ENCODE data around the gene AIRE. TPM values are rescaled to one million over a fixed set of nuclear protein-coding genes. Genes with fewer than 3 reads are reported as not detected.
"Not testable (repeated sequence)": the region's sequence is repeated elsewhere in the genome, so short reads cannot be mapped to it uniquely, and the experiment has no call there.

Gene AIRE
- total and polyA plus RNA-seq, 9 donors, result 0.04 to 0.72 (median 0.11) TPM; not detected in 1

DNA sequence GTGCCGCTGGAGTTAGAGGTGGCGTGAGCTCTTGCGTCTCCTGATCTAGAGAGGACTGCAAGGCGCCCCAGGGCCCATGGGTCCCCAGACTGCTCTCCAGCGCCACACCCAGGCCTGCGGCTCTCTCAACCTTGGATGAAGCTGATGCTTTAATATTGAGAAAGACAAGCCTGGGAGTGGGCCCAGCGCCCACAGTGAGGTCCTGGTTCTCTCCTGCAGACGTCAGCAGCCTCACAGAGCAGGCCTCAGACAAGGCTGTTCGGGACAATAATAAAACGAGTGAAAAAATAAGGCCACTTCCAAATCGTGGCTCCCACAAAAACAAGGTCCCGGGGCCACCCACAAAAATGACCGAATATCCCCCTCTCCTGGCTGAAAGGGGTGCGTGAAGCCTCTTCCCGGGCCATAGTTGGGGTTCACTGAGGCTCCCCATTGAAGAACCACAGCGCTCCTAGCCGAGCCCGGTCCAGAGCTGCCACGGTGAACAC lies 18.0 kb upstream of the AIRE start:
- Histone ChIP-seq H3K4me1 (ENCODE audit: control insufficient read depth, insufficient read depth, low read length) (no peaks in the 10 kb centered on the region), H3K27me3 (ENCODE audit: control insufficient read depth, insufficient read depth, low read length) (no peaks in the 10 kb centered on the region), H3K27ac (ENCODE audit: low read length) (no peak overlapping the region), H3K4me3 (ENCODE audit: low read length) (no peak overlapping the region), H3K36me3 (ENCODE audit: control insufficient read depth, insufficient read depth, low read length) (no peaks in the 10 kb centered on the region), H3K9me3 (replicated peaks; ENCODE audit: control insufficient read depth, low read depth, low read length) (no peaks in the 10 kb centered on the region)
- peak; percentile 25 for DNase-seq
- WGBS (ENCODE audit: insufficient coverage), result 72% methylated on average over 17 of the region's 19 CpGs

GRCh38 chr21:44269090-44269489 lies 16.6 kb upstream of the AIRE start:
- WGBS (ENCODE audit: insufficient coverage), result 57% methylated on average over 3 of the region's 8 CpGs
- Histone ChIP-seq H3K9me3 (replicated peaks; ENCODE audit: control insufficient read depth, low read depth, low read length) (no peaks in the 10 kb centered on the region), H3K4me1 (ENCODE audit: control insufficient read depth, insufficient read depth, low read length) (no peaks in the 10 kb centered on the region), H3K36me3 (ENCODE audit: control insufficient read depth, insufficient read depth, low read length) (no peaks in the 10 kb centered on the region), H3K4me3 (ENCODE audit: low read length) (no peak overlapping the region), H3K27ac (ENCODE audit: low read length) (no peak overlapping the region), H3K27me3 (ENCODE audit: control insufficient read depth, insufficient read depth, low read length) (no peaks in the 10 kb centered on the region)
- no peak for DNase-seq

DNA sequence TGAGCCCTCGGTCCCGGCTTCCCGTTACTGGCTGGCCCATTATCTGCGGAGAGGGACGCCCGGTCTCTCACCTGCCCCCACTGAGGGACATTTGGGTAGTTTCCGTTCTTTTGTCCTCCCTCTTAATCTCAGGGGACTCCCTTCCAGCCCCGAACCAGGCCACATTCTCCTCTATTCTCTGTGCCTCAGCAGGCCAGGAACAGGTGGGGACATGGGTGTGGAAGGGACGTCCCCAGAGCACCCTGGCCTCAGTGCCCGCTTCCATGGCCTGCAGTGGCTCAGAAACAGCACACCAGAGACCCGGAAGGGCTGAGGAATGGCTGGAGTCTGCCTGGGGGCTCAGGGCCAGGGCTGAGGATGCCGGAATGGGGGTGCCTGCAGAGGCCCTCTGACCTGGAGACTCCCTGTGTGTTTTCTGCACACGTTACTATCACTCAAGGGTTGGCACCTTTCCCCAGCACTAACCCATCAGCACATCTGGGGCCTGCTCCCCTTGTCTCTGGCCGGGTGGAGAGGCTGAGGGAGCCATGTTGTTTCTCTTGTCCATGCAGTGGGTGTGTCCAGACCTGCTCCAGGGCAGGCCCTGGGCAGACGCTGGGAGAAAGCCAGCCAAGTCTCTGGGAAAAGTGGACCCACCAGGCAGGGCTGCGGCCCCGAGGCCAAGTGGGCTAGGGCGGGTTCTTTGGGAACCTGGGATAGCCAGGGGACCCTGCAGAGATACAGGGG lies 14.0 kb upstream of the AIRE start:
- DNase-seq, result no peak
- Histone ChIP-seq H3K36me3 (ENCODE audit: control insufficient read depth, insufficient read depth, low read length) (no peaks in the 10 kb centered on the region), H3K27ac (ENCODE audit: low read length) (no peak overlapping the region), H3K4me3 (ENCODE audit: low read length) (no peak overlapping the region), H3K27me3 (ENCODE audit: control insufficient read depth, insufficient read depth, low read length) (no peaks in the 10 kb centered on the region), H3K9me3 (replicated peaks; ENCODE audit: control insufficient read depth, low read depth, low read length) (no peaks in the 10 kb centered on the region), H3K4me1 (ENCODE audit: control insufficient read depth, insufficient read depth, low read length) (no peaks in the 10 kb centered on the region)
- 77% methylated on average over 15 of the region's 18 CpGs for WGBS (ENCODE audit: insufficient coverage)

DNA sequence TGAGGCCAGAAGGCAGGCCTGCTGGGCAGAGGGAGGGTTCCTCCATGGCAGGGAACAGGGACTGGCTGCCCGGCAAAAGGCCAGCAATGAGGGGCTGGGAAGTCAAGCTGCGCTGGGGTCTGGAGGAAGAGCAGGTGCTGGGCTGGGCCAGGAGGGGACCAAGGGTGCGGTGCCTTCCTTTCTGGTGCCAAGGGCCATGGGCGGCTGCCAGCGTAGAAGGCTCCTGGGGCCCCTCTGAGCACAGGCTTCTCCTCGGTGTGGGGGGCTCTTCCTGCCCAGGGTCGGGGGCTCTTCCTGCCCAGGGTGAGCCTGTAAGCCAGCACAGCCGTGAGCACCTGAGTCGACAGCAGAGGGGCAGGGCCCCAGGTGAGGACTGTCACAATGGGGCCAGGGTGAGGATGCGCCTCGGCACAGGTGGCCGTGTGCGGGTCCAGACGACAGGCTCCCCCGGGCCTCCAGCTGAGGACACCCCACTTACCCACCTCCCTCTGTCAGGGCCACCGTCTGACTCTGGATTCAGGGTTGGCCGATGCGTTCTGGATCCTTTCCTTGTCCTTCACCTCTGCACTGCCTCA lies 13.3 kb upstream of the AIRE start:
- H3K27ac ChIP-seq (ENCODE audit: low read length), result no peak overlapping the region
- H3K4me3 ChIP-seq (ENCODE audit: low read length), result no peak overlapping the region
- WGBS (ENCODE audit: insufficient coverage), result 76% methylated on average over 18 of the region's 18 CpGs
- H3K4me1 ChIP-seq (ENCODE audit: control insufficient read depth, insufficient read depth, low read length), result no peaks in the 10 kb centered on the region
- H3K27me3 ChIP-seq (ENCODE audit: control insufficient read depth, insufficient read depth, low read length), result no peaks in the 10 kb centered on the region
- no peak for DNase-seq
- no peaks in the 10 kb centered on the region for H3K36me3 ChIP-seq (ENCODE audit: control insufficient read depth, insufficient read depth, low read length)
- no peaks in the 10 kb centered on the region for H3K9me3 ChIP-seq (replicated peaks; ENCODE audit: control insufficient read depth, low read depth, low read length)

DNA sequence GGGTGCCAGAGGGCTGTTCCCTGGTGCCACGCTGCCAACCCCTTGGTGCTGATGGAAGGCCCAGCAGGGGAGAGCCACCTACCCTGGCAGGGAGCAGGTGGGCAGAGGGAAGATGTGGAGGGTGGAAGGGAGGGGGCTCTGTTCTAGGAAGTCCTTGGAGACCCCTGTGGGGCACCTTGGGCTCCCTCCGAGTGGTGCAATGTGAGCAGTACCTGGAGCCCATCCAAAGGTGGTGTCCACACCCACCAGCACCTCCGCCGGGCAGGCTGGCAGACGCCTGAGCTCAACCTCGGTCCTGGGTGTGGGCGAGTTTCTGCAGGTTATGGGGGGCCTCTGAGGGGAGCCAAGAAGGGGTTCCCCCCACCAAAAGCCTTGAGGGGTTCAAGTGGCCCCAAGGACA lies 12.6 kb upstream of the AIRE start:
- Histone ChIP-seq H3K27ac (ENCODE audit: low read length) (no peak overlapping the region), H3K27me3 (ENCODE audit: control insufficient read depth, insufficient read depth, low read length) (no peaks in the 10 kb centered on the region), H3K4me3 (ENCODE audit: low read length) (no peak overlapping the region), H3K9me3 (replicated peaks; ENCODE audit: control insufficient read depth, low read depth, low read length) (no peaks in the 10 kb centered on the region), H3K4me1 (ENCODE audit: control insufficient read depth, insufficient read depth, low read length) (no peaks in the 10 kb centered on the region), H3K36me3 (ENCODE audit: control insufficient read depth, insufficient read depth, low read length) (no peaks in the 10 kb centered on the region)
- WGBS (ENCODE audit: insufficient coverage), result 93% methylated on average over 5 of the region's 7 CpGs
- no peak for DNase-seq

DNA sequence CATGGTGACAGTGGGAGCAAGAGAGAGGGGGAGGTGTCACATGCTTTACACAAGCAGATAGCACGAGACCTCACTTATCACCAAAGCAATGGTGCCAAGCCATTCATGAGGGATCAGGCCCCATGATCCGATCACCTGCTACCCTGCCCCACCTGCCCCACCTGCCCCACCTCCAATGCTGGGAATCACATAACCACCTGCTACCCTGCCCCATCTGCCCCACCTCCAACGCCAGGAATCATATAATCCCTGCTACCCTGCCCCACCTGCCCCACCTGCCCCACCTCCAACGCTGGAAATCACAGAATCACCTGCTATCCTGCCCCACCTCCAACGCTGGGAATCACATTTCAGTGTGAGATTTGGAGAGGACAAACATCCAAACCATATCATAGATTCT lies 10.6 kb upstream of the AIRE start:
- Histone ChIP-seq H3K36me3 (ENCODE audit: control insufficient read depth, insufficient read depth, low read length) (no peaks in the 10 kb centered on the region), H3K4me1 (ENCODE audit: control insufficient read depth, insufficient read depth, low read length) (peaks cover 6% of the 10 kb centered on the region), H3K9me3 (replicated peaks; ENCODE audit: control insufficient read depth, low read depth, low read length) (no peaks in the 10 kb centered on the region), H3K4me3 (ENCODE audit: low read length) (no peak overlapping the region), H3K27ac (ENCODE audit: low read length) (no peak overlapping the region), H3K27me3 (ENCODE audit: control insufficient read depth, insufficient read depth, low read length) (no peaks in the 10 kb centered on the region)
- DNase-seq, result no peak
- 76% methylated on average over 3 of the region's 5 CpGs for WGBS (ENCODE audit: insufficient coverage)

- peak; percentile 60 for DNase-seq
- no peaks in the 10 kb centered on the region for H3K36me3 ChIP-seq (ENCODE audit: control insufficient read depth, insufficient read depth, low read length)
Measured at GRCh38 chr21:44279354-44280260, 6.1 kb upstream of the AIRE start.

GRCh38 chr21:44281801-44282200 lies 3.9 kb upstream of the AIRE start:
- H3K36me3 ChIP-seq (ENCODE audit: control insufficient read depth, insufficient read depth, low read length), result no peaks in the 10 kb centered on the region
- H3K27ac ChIP-seq (ENCODE audit: low read length), result no peak overlapping the region
- no peak for DNase-seq
- peaks cover 21% of the 10 kb centered on the region for H3K4me1 ChIP-seq (ENCODE audit: control insufficient read depth, insufficient read depth, low read length)
- H3K27me3 ChIP-seq (ENCODE audit: control insufficient read depth, insufficient read depth, low read length), result peaks cover 20% of the 10 kb centered on the region
- no peak overlapping the region for H3K4me3 ChIP-seq (ENCODE audit: low read length)
- 91% methylated on average over 9 of the region's 9 CpGs for WGBS (ENCODE audit: insufficient coverage)
- no peaks in the 10 kb centered on the region for H3K9me3 ChIP-seq (replicated peaks; ENCODE audit: control insufficient read depth, low read depth, low read length)

More at GRCh38 chr21:44279354-44280260, 6.1 kb upstream of the AIRE start:
- WGBS (ENCODE audit: insufficient coverage), result 67% methylated on average over 15 of the region's 19 CpGs
- Histone ChIP-seq H3K9me3 (replicated peaks; ENCODE audit: control insufficient read depth, low read depth, low read length) (no peaks in the 10 kb centered on the region), H3K4me1 (ENCODE audit: control insufficient read depth, insufficient read depth, low read length) (peaks cover 13% of the 10 kb centered on the region), H3K4me3 (ENCODE audit: low read length) (no peak overlapping the region), H3K27ac (ENCODE audit: low read length) (no peak overlapping the region), H3K27me3 (ENCODE audit: control insufficient read depth, insufficient read depth, low read length) (peaks cover under 1% of the 10 kb centered on the region)

- Histone ChIP-seq H3K27ac (ENCODE audit: low read length) (no peak overlapping the region), H3K4me3 (ENCODE audit: low read length) (no peak overlapping the region), H3K27me3 (ENCODE audit: control insufficient read depth, insufficient read depth, low read length) (peaks cover 26% of the 10 kb centered on the region), H3K9me3 (replicated peaks; ENCODE audit: control insufficient read depth, low read depth, low read length) (no peaks in the 10 kb centered on the region), H3K36me3 (ENCODE audit: control insufficient read depth, insufficient read depth, low read length) (no peaks in the 10 kb centered on the region), H3K4me1 (ENCODE audit: control insufficient read depth, insufficient read depth, low read length) (peaks cover 21% of the 10 kb centered on the region)
- no peak for DNase-seq
- 85% methylated on average over 6 of the region's 9 CpGs for WGBS (ENCODE audit: insufficient coverage)
Measured at GRCh38 chr21:44282370-44282769, 3.3 kb upstream of the AIRE start.

DNA sequence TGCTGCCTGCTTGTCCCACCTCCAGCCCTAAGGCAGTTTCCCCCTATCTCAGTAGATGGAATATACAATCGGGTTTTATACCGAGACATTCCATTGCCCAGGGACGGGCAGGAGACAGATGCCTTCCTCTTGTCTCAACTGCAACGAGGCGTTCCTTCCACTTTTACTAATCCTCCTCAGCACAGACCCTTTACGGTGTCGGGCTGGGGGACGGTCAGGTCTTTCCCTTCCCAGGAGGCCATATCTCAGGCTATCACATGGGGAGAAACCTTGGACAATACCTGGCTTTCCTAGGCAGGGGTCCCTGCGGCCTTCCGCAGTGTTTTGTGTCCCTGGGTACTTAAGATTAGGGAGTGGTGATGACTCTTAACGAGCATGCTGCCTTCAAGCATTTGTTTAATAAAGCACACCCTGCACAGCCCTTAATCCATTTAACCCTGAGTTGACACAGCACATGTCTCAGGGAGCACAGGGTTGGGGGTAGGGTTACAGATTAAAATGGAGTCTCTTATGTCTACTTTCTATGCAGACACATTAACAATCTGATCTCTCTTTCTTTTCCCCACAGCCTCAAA lies 2.4 kb upstream of the AIRE start:
- not testable (repeated sequence) for H3K27ac ChIP-seq (ENCODE audit: low read length); H3K4me3 ChIP-seq (ENCODE audit: low read length); H3K36me3 ChIP-seq (ENCODE audit: control insufficient read depth, insufficient read depth, low read length); H3K9me3 ChIP-seq (replicated peaks; ENCODE audit: control insufficient read depth, low read depth, low read length); DNase-seq
- Histone ChIP-seq H3K27me3 (ENCODE audit: control insufficient read depth, insufficient read depth, low read length) (peaks cover 29% of the 10 kb centered on the region), H3K4me1 (ENCODE audit: control insufficient read depth, insufficient read depth, low read length) (peaks cover 21% of the 10 kb centered on the region)
- 15% methylated on average over 2 of the region's 11 CpGs for WGBS (ENCODE audit: insufficient coverage)
